Colon (tissue), 2 donors: Measurements from ENCODE around the gene USP26.

ENCODE experiments used
- FAIRE-seq: peaks from 2 replicates; lab custom pipeline; 2012; peaks lifted over from hg19 to GRCh38; lab: Jason Lieb, UNC
- donor health status: control.
- donor health status: control.

USP26 gene

GRCh38 chrX:133033010-133033409, 63.9 kb downstream of the USP26 start:
- no peak for FAIRE-seq

- FAIRE-seq = peak; percentile 57
Observed at GRCh38 chrX:133018229-133018628, 78.7 kb downstream of the USP26 start.

GRCh38 chrX:133007458-133007857, 89.5 kb downstream of the USP26 start:
- FAIRE-seq = no peak

- no peak for FAIRE-seq
Observed at GRCh38 chrX:133005616-133006015, 91.3 kb downstream of the USP26 start.

GRCh38 chrX:133005042-133005441, 91.9 kb downstream of the USP26 start:
- no peak for FAIRE-seq

- no peak for FAIRE-seq
Observed at GRCh38 chrX:132999209-132999608, 97.7 kb downstream of the USP26 start.

GRCh38 chrX:132990835-132991234, 106.1 kb downstream of the USP26 start:
- FAIRE-seq = no peak

GRCh38 chrX:132986556-132986955, 110.4 kb downstream of the USP26 start:
- FAIRE-seq = no peak

- FAIRE-seq = no peak
Observed at GRCh38 chrX:132984058-132984650, 112.8 kb downstream of the USP26 start.

GRCh38 chrX:132983496-132983895, 113.4 kb downstream of the USP26 start:
- no peak for FAIRE-seq

- peak; percentile 14 for FAIRE-seq
Observed at GRCh38 chrX:132980035-132980434, 116.9 kb downstream of the USP26 start.
